Activated CD8-positive, alpha-beta memory T cell treated with anti-CD3 and anti-CD28 coated beads for 36 hours (primary cell): Measurements from ENCODE around the gene KCNS1. TPM values are rescaled to one million over a fixed set of nuclear protein-coding genes. Genes with fewer than 3 reads are reported as not detected.

ENCODE experiments used
- CTCF ChIA-PET: fragments of 350-600 bp; sonication (Branson Sonifier 250); formaldehyde crosslinking; loops from one replicate; lab custom pipeline; 2021; ENCODE audit warnings: antibody characterized with exemption; lab: Charles Lee
- POLR2A ChIA-PET: fragments of 350-600 bp; sonication (Branson Sonifier 250); formaldehyde crosslinking; loops from one replicate; lab custom pipeline; 2021; ENCODE audit warnings: antibody characterized with exemption; lab: Charles Lee
- total RNA-seq, 2 experiments: library from RNA; stranded (reverse); gene quantifications; one replicate each; pipeline ENCODE4 v1.2.3, GENCODE V29; 2021

Gene KCNS1
- under 1 TPM; 0.52 to 0.70 TPM for total RNA-seq

GRCh38 chr20:45100563-45101245 lies at the start of gene KCNS1:
TSS of gene KCNS1 (minus strand) at chr20:45101127. CDS start at chr20:45099236, 1,891 bp downstream.
- POLR2A ChIA-PET = no interaction called here
- CTCF ChIA-PET = interaction anchor here (1.1 to 5.8 kb wide), 4 partner anchors 11 to 57 kb away, joined by 3 to 47 read pairs (median 6); no protein-coding TSS in a partner anchor

GRCh38 chr20:45149062-45149461 lies 48.1 kb upstream of the KCNS1 start:
- CTCF ChIA-PET = no interaction called here
- POLR2A ChIA-PET = no interaction called here

- ChIA-PET POLR2A (no interaction called here), CTCF (interaction anchor here (1.5 to 2.8 kb wide), 2 partner anchors 151 to 171 kb away, joined by 4 to 13 read pairs; no protein-coding TSS in a partner anchor)
Observed at GRCh38 chr20:45140836-45141235, 39.9 kb upstream of the KCNS1 start.

- POLR2A ChIA-PET = interaction anchor here (0.6 kb wide), 1 partner anchor 793 kb away, joined by 4 read pairs; no protein-coding TSS in a partner anchor
- CTCF ChIA-PET = interaction anchor here (0.6 to 2.8 kb wide), 7 partner anchors 21 to 172 kb away, joined by 3 to 13 read pairs (median 4); no protein-coding TSS in a partner anchor
Observed at GRCh38 chr20:45139733-45140375, 38.9 kb upstream of the KCNS1 start.

- CTCF ChIA-PET = interaction anchor here (0.6 to 2.8 kb wide), 17 partner anchors 13 to 298 kb away, joined by 3 to 13 read pairs (median 3); partner anchors contain the start of gene KCNS1
- POLR2A ChIA-PET = no interaction called here
Observed at GRCh38 chr20:45138561-45139300, 37.8 kb upstream of the KCNS1 start.

- CTCF ChIA-PET = interaction anchor here (0.7 kb wide), 1 partner anchor 66 kb away, joined by 3 read pairs; no protein-coding TSS in a partner anchor
- POLR2A ChIA-PET = no interaction called here
Observed at GRCh38 chr20:45136911-45137310, 36.0 kb upstream of the KCNS1 start.

GRCh38 chr20:45128099-45128498 lies 27.2 kb upstream of the KCNS1 start:
- ChIA-PET CTCF (no interaction called here), POLR2A (no interaction called here)

GRCh38 chr20:45124365-45124764 lies 23.4 kb upstream of the KCNS1 start, which contains the start of gene WFDC12:
TSS of gene WFDC12 (minus strand) at chr20:45124465. CDS start at chr20:45124447, 18 bp downstream.
- ChIA-PET CTCF (interaction anchor here (0.8 kb wide), 1 partner anchor 12 kb away, joined by 3 read pairs; no protein-coding TSS in a partner anchor), POLR2A (no interaction called here)

- ChIA-PET CTCF (interaction anchor here (0.6 to 0.9 kb wide), 2 partner anchors 9 to 165 kb away, joined by 4 read pairs; no protein-coding TSS in a partner anchor), POLR2A (no interaction called here)
Observed at GRCh38 chr20:45121388-45121787, 20.5 kb upstream of the KCNS1 start.

- ChIA-PET POLR2A (no interaction called here), CTCF (no interaction called here)
Observed at GRCh38 chr20:45119556-45120266, 18.8 kb upstream of the KCNS1 start.

- POLR2A ChIA-PET = no interaction called here
- CTCF ChIA-PET = interaction anchor here (0.8 kb wide), 1 partner anchor 154 kb away, joined by 3 read pairs; no protein-coding TSS in a partner anchor
Observed at GRCh38 chr20:45118028-45118427, 17.1 kb upstream of the KCNS1 start.

- POLR2A ChIA-PET = no interaction called here
- CTCF ChIA-PET = interaction anchor here (0.8 kb wide), 1 partner anchor 155 kb away, joined by 3 read pairs; no protein-coding TSS in a partner anchor
Observed at GRCh38 chr20:45117581-45117980, 16.7 kb upstream of the KCNS1 start.

GRCh38 chr20:45115829-45116228 lies 14.9 kb upstream of the KCNS1 start:
- POLR2A ChIA-PET = no interaction called here
- CTCF ChIA-PET = interaction anchor here (0.8 to 1.7 kb wide), 3 partner anchors 10 to 23 kb away, joined by 3 to 5 read pairs (median 4); no protein-coding TSS in a partner anchor

- CTCF ChIA-PET = interaction anchor here (0.6 to 1.7 kb wide), 4 partner anchors 9 to 23 kb away, joined by 3 to 5 read pairs (median 4); no protein-coding TSS in a partner anchor
Observed at GRCh38 chr20:45115386-45115774, 14.5 kb upstream of the KCNS1 start.

GRCh38 chr20:45114465-45115385 lies 13.8 kb upstream of the KCNS1 start, which contains the start of gene WFDC5:
TSS of gene WFDC5 (minus strand) at chr20:45115174. CDS start at chr20:45115083, 91 bp downstream.
- POLR2A ChIA-PET = no interaction called here
- CTCF ChIA-PET = interaction anchor here (0.6 to 5.1 kb wide), 4 partner anchors 8 to 22 kb away, joined by 3 to 47 read pairs (median 4); no protein-coding TSS in a partner anchor

More at GRCh38 chr20:45115386-45115774, 14.5 kb upstream of the KCNS1 start:
- POLR2A ChIA-PET = no interaction called here

- POLR2A ChIA-PET = no interaction called here
- CTCF ChIA-PET = interaction anchor here (2.0 to 5.1 kb wide), 2 partner anchors 16 to 25 kb away, joined by 5 to 47 read pairs; no protein-coding TSS in a partner anchor
Observed at GRCh38 chr20:45113865-45114264, 12.9 kb upstream of the KCNS1 start.

GRCh38 chr20:45112754-45113153 lies 11.8 kb upstream of the KCNS1 start:
- POLR2A ChIA-PET = no interaction called here
- CTCF ChIA-PET = interaction anchor here (1.2 to 5.1 kb wide), 5 partner anchors 8 to 177 kb away, joined by 4 to 47 read pairs (median 6); no protein-coding TSS in a partner anchor
